IMR-90 (cell line): ENCODE measurements around the gene VPS33B. TPM values are rescaled to one million over a fixed set of nuclear protein-coding genes. Genes with fewer than 3 reads are reported as not detected.
A peak's percentile ranks its signal among the peaks of the same experiment; 100 is the strongest.

ENCODE experiments used
- ATAC-seq: fragments of 200-7000 bp; cut with Tn5 transposase; 2 replicates; pipeline ENCODE4 v1.9.1; 2020; ENCODE audit warnings: low read depth, mild to moderate bottlenecking, moderate library complexity
- BruUV-seq: library from RNA; stranded (reverse); fragments of 400-500 nt; replicated peaks from 2 replicates; lab custom pipeline; 2021; lab: Mats Ljungman, UMichigan
- CTCF ChIA-PET: fragments of 300-600 bp; formaldehyde crosslinking; extraction: SDS; loops from one replicate; lab custom pipeline; 2021; ENCODE audit warnings: antibody characterized with exemption; lab: Yijun Ruan, JAX
- POLR2A ChIA-PET: fragments of 300-600 bp; sonication (Branson Sonifier 250); formaldehyde crosslinking; loops from one replicate; lab custom pipeline; 2022; ENCODE audit warnings: antibody characterized with exemption; ENCODE audit not compliant: unreplicated experiment; lab: Charles Lee
- DNase-seq: peaks from one replicate; pipeline ENCODE4 v3.0.0; 2013
- H2AFZ ChIP-seq: replicated peaks from 2 replicates; pipeline ENCODE3; 2013; ENCODE audit warnings: low read length, mild to moderate bottlenecking; ENCODE audit not compliant: poor library complexity
- H2AK5ac ChIP-seq: 2 replicates; pipeline ENCODE4 v1.6.1; 2013; ENCODE audit warnings: low read depth, low read length, inconsistent platforms
- H2AK9ac ChIP-seq: replicated peaks from 2 replicates; pipeline ENCODE3; 2013; ENCODE audit warnings: mild to moderate bottlenecking, low read depth, low read length, moderate library complexity; ENCODE audit not compliant: poor library complexity
- H2BK120ac ChIP-seq: 2 replicates; pipeline ENCODE4 v1.6.1; 2013; ENCODE audit warnings: low read depth, low read length, inconsistent platforms
- H2BK15ac ChIP-seq: 3 replicates; pipeline ENCODE4 v1.6.1; 2013; ENCODE audit warnings: low read depth, low read length, inconsistent platforms
- H2BK20ac ChIP-seq: 2 replicates; pipeline ENCODE4 v1.6.1; 2013; ENCODE audit warnings: low read depth, mild to moderate bottlenecking, inconsistent platforms, low read length, moderate library complexity
- H2BK5ac ChIP-seq: 2 replicates; pipeline ENCODE4 v1.6.1; 2013; ENCODE audit warnings: mild to moderate bottlenecking, low read depth, low read length, inconsistent platforms; ENCODE audit not compliant: poor library complexity, severe bottlenecking
- H3K14ac ChIP-seq: replicated peaks from 2 replicates; pipeline ENCODE4 v1.6.1; 2013; ENCODE audit warnings: low read depth, low read length, inconsistent platforms
- H3K18ac ChIP-seq: 2 replicates; pipeline ENCODE4 v1.6.1; 2013; ENCODE audit warnings: low read depth, low read length, control low read depth
- H3K23ac ChIP-seq: 2 replicates; pipeline ENCODE4 v1.6.1; 2013; ENCODE audit warnings: low read depth, low read length, inconsistent platforms
- H3K27ac ChIP-seq: 2 replicates; pipeline ENCODE4 v1.5.1; 2013; ENCODE audit warnings: mild to moderate bottlenecking, control low read depth, low read length; ENCODE audit not compliant: insufficient read depth
- H3K27me3 ChIP-seq: 2 replicates; pipeline ENCODE4 v1.6.1; 2013; ENCODE audit warnings: low read length; ENCODE audit not compliant: control insufficient read depth, insufficient read depth
- H3K36me3 ChIP-seq: 2 replicates; pipeline ENCODE4 v1.6.1; 2013; ENCODE audit warnings: low read length, mixed read lengths; ENCODE audit not compliant: control insufficient read depth, insufficient read depth
- H3K4ac ChIP-seq: 2 replicates; pipeline ENCODE4 v1.6.1; 2013; ENCODE audit warnings: low read depth, low read length, inconsistent platforms
- H3K4me1 ChIP-seq: 2 replicates; pipeline ENCODE4 v1.6.1; 2013; ENCODE audit warnings: low read length, mixed read lengths; ENCODE audit not compliant: control insufficient read depth, insufficient read depth
- H3K4me2 ChIP-seq: 2 replicates; pipeline ENCODE4 v1.6.1; 2013; ENCODE audit warnings: low read depth, mild to moderate bottlenecking, control low read depth, low read length, moderate library complexity
- H3K4me3 ChIP-seq: 2 replicates; pipeline ENCODE4 v1.5.1; 2013; ENCODE audit warnings: low read depth, mild to moderate bottlenecking, control low read depth, low read length, moderate library complexity; ENCODE audit not compliant: insufficient read depth
- H3K56ac ChIP-seq: 2 replicates; pipeline ENCODE4 v1.6.1; 2013; ENCODE audit warnings: low read length, inconsistent platforms; ENCODE audit not compliant: insufficient read depth; ENCODE audit errors: extremely low read depth
- H3K79me1 ChIP-seq, 2 experiments: 2 replicates each; pipeline ENCODE4 v1.6.1; 2013; ENCODE audit warnings: low read length in 2 of 2, inconsistent platforms in 1 of 2, low read depth in 1 of 2
- H3K9ac ChIP-seq: 2 replicates; pipeline ENCODE4 v1.6.1; 2013; ENCODE audit warnings: low read depth, low read length, control low read depth
- H3K9me1 ChIP-seq: 2 replicates; pipeline ENCODE4 v1.6.1; 2013; ENCODE audit warnings: low read length, inconsistent platforms; ENCODE audit not compliant: insufficient read depth
- H3K9me3 ChIP-seq: 2 replicates; pipeline ENCODE4 v1.6.1; 2013; ENCODE audit warnings: low read length; ENCODE audit not compliant: control insufficient read depth, insufficient read depth
- H4K20me1 ChIP-seq: 2 replicates; pipeline ENCODE4 v1.6.1; 2013; ENCODE audit warnings: low read length, inconsistent platforms; ENCODE audit not compliant: insufficient read depth
- H4K5ac ChIP-seq: 2 replicates; pipeline ENCODE4 v1.6.1; 2013; ENCODE audit warnings: mild to moderate bottlenecking, low read depth, low read length, control low read depth
- H4K8ac ChIP-seq, 2 experiments: 2 replicates each; pipeline ENCODE4 v1.6.1; 2013; ENCODE audit warnings: low read depth in 2 of 2, low read length in 2 of 2, control low read depth in 1 of 2, inconsistent platforms in 1 of 2
- H4K91ac ChIP-seq: 2 replicates; pipeline ENCODE4 v1.6.1; 2013; ENCODE audit warnings: low read depth, low read length, inconsistent platforms; ENCODE audit not compliant: insufficient read depth
- BHLHE40 ChIP-seq: fragments of 150-350 bp; IDR thresholded peaks from 2 replicates; pipeline ENCODE4 v1.6.1; 2016; ENCODE audit warnings: mild to moderate bottlenecking, low read depth, low read length
- CEBPB ChIP-seq: IDR thresholded peaks from 2 replicates; pipeline ENCODE4 v1.6.1; 2012; ENCODE audit warnings: low read depth, low read length, improper control_type of control experiment
- CHD1 ChIP-seq: IDR thresholded peaks from 2 replicates; pipeline ENCODE4 v1.6.1; 2012; ENCODE audit warnings: low read depth, low read length, improper control_type of control experiment
- CTCF ChIP-seq: conservative IDR thresholded peaks from 2 replicates; pipeline ENCODE4 v1.5.1; 2012; ENCODE audit warnings: mild to moderate bottlenecking, low read depth, low read length, improper control_type of control experiment
- ELK1 ChIP-seq: fragments of 150-350 bp; IDR thresholded peaks from 2 replicates; pipeline ENCODE4 v1.6.1; 2016; ENCODE audit warnings: low read depth, mild to moderate bottlenecking, low read length, moderate library complexity, borderline replicate concordance
- FOS ChIP-seq: fragments of 150-350 bp; IDR thresholded peaks from 2 replicates; pipeline ENCODE4 v1.6.1; 2016; ENCODE audit warnings: low read depth, low read length
- MAFK ChIP-seq: IDR thresholded peaks from 2 replicates; pipeline ENCODE4 v1.6.1; 2012; ENCODE audit warnings: low read depth, low read length, improper control_type of control experiment
- MAZ ChIP-seq: IDR thresholded peaks from 2 replicates; pipeline ENCODE4 v1.6.1; 2012; ENCODE audit warnings: low read depth, mild to moderate bottlenecking, low read length, improper control_type of control experiment, moderate library complexity, borderline replicate concordance
- MXI1 ChIP-seq: IDR thresholded peaks from 2 replicates; pipeline ENCODE4 v1.6.1; 2012; ENCODE audit warnings: low read depth, mild to moderate bottlenecking, low read length, moderate library complexity, borderline replicate concordance
- NFE2L2 ChIP-seq: fragments of 150-350 bp; IDR thresholded peaks from 2 replicates; pipeline ENCODE4 v1.6.1; 2016; ENCODE audit warnings: low read depth, mild to moderate bottlenecking, low read length
- POLR2A ChIP-seq: IDR thresholded peaks from 2 replicates; pipeline ENCODE4 v1.6.1; 2012; ENCODE audit warnings: mild to moderate bottlenecking, low read depth, low read length
- RAD21 ChIP-seq: IDR thresholded peaks from 2 replicates; pipeline ENCODE4 v1.6.1; 2012; ENCODE audit warnings: low read length, improper control_type of control experiment
- RFX5 ChIP-seq: IDR thresholded peaks from 2 replicates; pipeline ENCODE4 v1.8.0; 2012; ENCODE audit warnings: low read depth, mild to moderate bottlenecking, low read length, moderate library complexity
- SMC3 ChIP-seq: fragments of 150-350 bp; IDR thresholded peaks from 2 replicates; pipeline ENCODE4 v1.6.1; 2016; ENCODE audit warnings: low read depth, mild to moderate bottlenecking, antibody characterized with exemption, low read length, moderate library complexity
- USF2 ChIP-seq: fragments of 150-350 bp; IDR thresholded peaks from 2 replicates; pipeline ENCODE4 v1.6.1; 2017; ENCODE audit warnings: mild to moderate bottlenecking, antibody characterized with exemption, low read length, low read depth
- WGBS, 2 experiments: methylation state at CpG; one replicate each; pipeline versions ENCODE4 v1.1.5 to v1.1.7; 2013; ENCODE audit warnings: missing lambda C conversion rate in 2 of 2; ENCODE audit not compliant: insufficient read length in 1 of 2; ENCODE audit errors: extremely low coverage in 2 of 2; 5-methylcytosine and 5-hydroxymethylcytosine counted together
- dilution Hi-C: fragments of 300-500 bp; cut with HindIII; formaldehyde crosslinking; loops from one replicate; pipeline ENCODE4 v1.14.3; 2018; ENCODE audit warnings: low sequenced_read_pairs; ENCODE audit not compliant: unreplicated experiment
- in situ Hi-C: fragments of 300-500 bp; cut with MboI; formaldehyde crosslinking; loops from 3 replicates; pipeline ENCODE4 v1.14.3; 2019; ENCODE audit warnings: low sequenced_read_pairs, inconsistent platforms, mixed read lengths
- intact Hi-C: fragments of 100-400 bp; cut with micrococcal nuclease; formaldehyde crosslinking; loops from 2 replicates; pipeline ENCODE4 v1.10.0; 2022
- polyA plus RNA-seq, 3 experiments: library from polyadenylated mRNA; depleted of rRNA; stranded (reverse); fragments of >200 nt; gene quantifications; 2 replicates each; pipeline ENCODE4 v1.2.3, GENCODE V29; 2012; ENCODE audit warnings: low replicate concordance in 1 of 3
- total RNA-seq: library from RNA; depleted of rRNA; stranded (reverse); fragments of >200 nt; gene quantifications from 2 replicates; pipeline ENCODE4 v1.2.3, GENCODE V29; 2012

The VPS33B gene
- total and polyA plus RNA-seq, 2 of the 4 experiments (the other 2 are of a cell fraction), result 9.0 to 11.3 TPM

GRCh38 chr15:90955624-90956273, 66.6 kb downstream of the VPS33B start:
- Histone ChIP-seq H2BK15ac (no peak overlapping the region), H2BK120ac (no peak overlapping the region; the same call in 1 of the 2 replicates), H3K18ac (no peak overlapping the region), H2BK20ac (no peak overlapping the region), H4K91ac (peak overlapping the region; percentile 36), H3K79me1 (peaks cover 6 to 27% of the 10 kb centered on the region in 2 experiments; a peak in 3 of 4 replicates), H4K5ac (no peak overlapping the region), H2AFZ (peak overlapping the region; percentile 90), H3K23ac (no peak overlapping the region), H3K4me2 (no peak overlapping the region), H2AK5ac (peak overlapping the region; percentile 33; the same call in 1 of the 2 replicates), H3K4ac (no peak overlapping the region; the same call in 1 of the 2 replicates), H3K4me1 (peaks cover 6% of the 10 kb centered on the region), H3K27ac (no peak overlapping the region; the same call in 1 of the 2 replicates), H3K14ac (no peak overlapping the region), H4K20me1 (no peaks in the 10 kb centered on the region; the same call in 1 of the 2 replicates), H4K8ac (peak overlapping the region; percentile 24 to 68; a peak in 2 of 4 replicates), H3K9ac (no peak overlapping the region), H3K56ac (no peak overlapping the region), H3K36me3 (peaks cover 33% of the 10 kb centered on the region), H3K4me3 (no peak overlapping the region), H2BK5ac (no peak overlapping the region), H3K9me1 (no peaks in the 10 kb centered on the region), H2AK9ac (peak overlapping the region; percentile 60), H3K9me3 (no peaks in the 10 kb centered on the region), H3K27me3 (no peaks in the 10 kb centered on the region)
- BruUV-seq, result no TSS peak
- WGBS, 2 experiments, result 77% methylated on average over 5 of the region's 20 CpGs; no CpG with 5 or more reads in 1 of the 2 experiments
- ATAC-seq (no peak), DNase-seq (no peak)
- dilution Hi-C loops (no loop called here), in situ Hi-C loops (loop anchor here (10.0 kb wide), 1 partner anchor 319 kb away; no protein-coding TSS in a partner anchor), intact Hi-C loops (loop anchor here (1.0 to 2.0 kb wide), 4 partner anchors 39 to 316 kb away; partner anchors contain the start of gene PRC1)
- CTCF ChIA-PET, result interaction anchor here (0.6 to 2.6 kb wide), 11 partner anchors 11 to 605 kb away, joined by 3 to 10 read pairs (median 5); partner anchors contain the start of gene UNC45A
- POLR2A ChIA-PET, result no interaction called here
- TF ChIP-seq USF2, result no peak
- no peak for TF ChIP-seq MXI1
- TF ChIP-seq RFX5, result no peak
- no peak for TF ChIP-seq POLR2A
- no peak for TF ChIP-seq NFE2L2
- TF ChIP-seq SMC3, result no peak
- TF ChIP-seq CEBPB, result no peak
- TF ChIP-seq MAZ, result no peak
- no peak for TF ChIP-seq FOS
- no peak for TF ChIP-seq ELK1
- TF ChIP-seq BHLHE40, result no peak
- TF ChIP-seq MAFK, result no peak
- TF ChIP-seq RAD21, result no peak
- no peak for TF ChIP-seq CTCF
- TF ChIP-seq CHD1, result no peak
